Gastrocnemius medialis (tissue), 4 donors: Measurements from ENCODE around the gene KCNIP3. TPM values are rescaled to one million over a fixed set of nuclear protein-coding genes. Genes with fewer than 3 reads are reported as not detected.

Experiments used
- ATAC-seq, 2 donors: fragments of 150-250 bp; one replicate each; pipeline ENCODE4 v1.9.1; 2016
- DNase-seq, 2 donors: peaks; one replicate each; pipeline ENCODE4 v3.0.0-alpha.2; 2019
- H3K27ac ChIP-seq, 4 donors: fragments of 200-600 bp; sonication (generic); 1 replicate in 1 of 4; 2 replicates in 3 of 4; pipeline ENCODE4 v1.5.1; 2016 to 2018; ENCODE audit warnings: mild to moderate bottlenecking in 2 of 4, moderate library complexity in 1 of 4
- H3K27me3 ChIP-seq, 3 donors: fragments of 200-600 bp; sonication (generic) in 2 of 3; 1 replicate in 1 of 3; 2 replicates in 2 of 3; pipeline versions ENCODE4 v1.5.1 to v1.6.0; 2016 to 2019; ENCODE audit warnings: mild to moderate bottlenecking in 1 of 3, moderate library complexity in 1 of 3
- H3K36me3 ChIP-seq, 2 donors: fragments of 200-600 bp; sonication (generic) in 1 of 2; one replicate each; pipeline ENCODE4 v1.5.1; 2017 to 2018
- H3K4me1 ChIP-seq, 2 donors: fragments of 200-600 bp; sonication (generic) in 1 of 2; one replicate each; pipeline ENCODE4 v1.5.1; 2016 to 2017; ENCODE audit warnings: mild to moderate bottlenecking in 2 of 2
- H3K4me3 ChIP-seq, 4 donors: fragments of 200-600 bp; sonication (generic) in 3 of 4; 1 replicate in 1 of 4; 2 replicates in 3 of 4; pipeline ENCODE4 v1.5.1; 2016 to 2019; ENCODE audit warnings: mild to moderate bottlenecking in 2 of 4
- H3K9me3 ChIP-seq, 3 donors: fragments of 200-600 bp; sonication (generic) in 2 of 3; 1 replicate in 1 of 3; 2 replicates in 2 of 3; pipeline ENCODE4 v1.5.1; 2016 to 2019
- POLR2A ChIP-seq, 2 donors: fragments of 450-650 bp; IDR thresholded peaks; one replicate each; pipeline ENCODE4 v1.6.1; 2017; ENCODE audit warnings: antibody characterized with exemption in 2 of 2, mild to moderate bottlenecking in 2 of 2, moderate library complexity in 2 of 2
- in situ Hi-C, 4 donors: fragments of 200-750 bp; cut with MboI; loops; one replicate each; pipeline versions ENCODE4 v1.15.0 to v1.8.0; 2017; ENCODE audit warnings: low sequenced_read_pairs in 4 of 4
- intact Hi-C: fragments of 100-400 bp; cut with DNase I; formaldehyde crosslinking; loops from one replicate; pipeline ENCODE4 v1.15.1; 2023; ENCODE audit warnings: low total_unique reads
- total RNA-seq, 4 donors: library from RNA; depleted of rRNA; stranded (reverse); fragments of >200 nt; gene quantifications; one replicate each; pipeline versions ENCODE4 v1.1.0 to v1.2.3, GENCODE V29; 2016
- TF ChIP-seq, protein P1 (sequence below), 5 experiments: fragments of 450-650 bp in 3 of 5; fragments of 200-600 bp in 2 of 5; sonication (generic) in 2 of 5; IDR thresholded peaks in 4 of 5; conservative IDR thresholded peaks in 1 of 5; 1 replicate in 4 of 5; 2 replicates in 1 of 5; pipeline ENCODE4 v1.5.1; 2016 to 2019; ENCODE audit warnings: antibody characterized with exemption in 5 of 5, mild to moderate bottlenecking in 3 of 5, moderate library complexity in 3 of 5

Gene KCNIP3
- total RNA-seq, 4 donors from 2014 or later = 0.55 to 2.9 (median 1.0) TPM

DNA sequence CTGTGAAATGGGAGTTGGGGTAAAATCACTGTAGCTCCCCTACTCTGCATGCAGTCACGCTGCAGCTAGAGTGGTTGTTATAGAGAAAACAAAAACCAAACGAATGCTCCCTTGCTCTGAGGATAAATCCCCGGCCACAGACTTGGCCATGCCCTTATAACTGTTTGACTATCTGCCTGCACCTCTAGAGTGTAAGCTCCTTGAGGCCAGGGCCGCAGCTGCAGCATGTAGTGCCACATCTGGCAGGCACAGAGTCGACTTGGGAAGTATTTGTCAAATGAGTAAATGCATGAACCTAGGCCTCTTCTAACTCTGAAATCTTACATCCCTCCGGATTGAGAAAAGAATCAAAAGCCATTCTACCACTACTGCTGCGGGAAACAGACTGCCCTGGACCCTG, 35.9 kb downstream of the KCNIP3 start:
- in situ Hi-C loops = no loop called here
- intact Hi-C loops = no loop called here
- TF ChIP-seq, protein P1, sequence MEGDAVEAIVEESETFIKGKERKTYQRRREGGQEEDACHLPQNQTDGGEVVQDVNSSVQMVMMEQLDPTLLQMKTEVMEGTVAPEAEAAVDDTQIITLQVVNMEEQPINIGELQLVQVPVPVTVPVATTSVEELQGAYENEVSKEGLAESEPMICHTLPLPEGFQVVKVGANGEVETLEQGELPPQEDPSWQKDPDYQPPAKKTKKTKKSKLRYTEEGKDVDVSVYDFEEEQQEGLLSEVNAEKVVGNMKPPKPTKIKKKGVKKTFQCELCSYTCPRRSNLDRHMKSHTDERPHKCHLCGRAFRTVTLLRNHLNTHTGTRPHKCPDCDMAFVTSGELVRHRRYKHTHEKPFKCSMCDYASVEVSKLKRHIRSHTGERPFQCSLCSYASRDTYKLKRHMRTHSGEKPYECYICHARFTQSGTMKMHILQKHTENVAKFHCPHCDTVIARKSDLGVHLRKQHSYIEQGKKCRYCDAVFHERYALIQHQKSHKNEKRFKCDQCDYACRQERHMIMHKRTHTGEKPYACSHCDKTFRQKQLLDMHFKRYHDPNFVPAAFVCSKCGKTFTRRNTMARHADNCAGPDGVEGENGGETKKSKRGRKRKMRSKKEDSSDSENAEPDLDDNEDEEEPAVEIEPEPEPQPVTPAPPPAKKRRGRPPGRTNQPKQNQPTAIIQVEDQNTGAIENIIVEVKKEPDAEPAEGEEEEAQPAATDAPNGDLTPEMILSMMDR (IDR thresholded peaks at IDR 0.05 in 4 of 5, conservative IDR thresholded peaks at IDR 0.05 in 1 of 5) = no peak
- TF ChIP-seq POLR2A (IDR thresholded peaks at IDR 0.05) = no peak
- DNase-seq (no peak), ATAC-seq (no peak)
- H3K4me3 ChIP-seq = no peak overlapping the region
- no peak overlapping the region for H3K27ac ChIP-seq
- no peaks in the 10 kb centered on the region for H3K4me1 ChIP-seq
- H3K36me3 ChIP-seq = no peaks in the 10 kb centered on the region
- H3K27me3 ChIP-seq = no peaks in the 10 kb centered on the region
- H3K9me3 ChIP-seq = no peaks in the 10 kb centered on the region

DNA sequence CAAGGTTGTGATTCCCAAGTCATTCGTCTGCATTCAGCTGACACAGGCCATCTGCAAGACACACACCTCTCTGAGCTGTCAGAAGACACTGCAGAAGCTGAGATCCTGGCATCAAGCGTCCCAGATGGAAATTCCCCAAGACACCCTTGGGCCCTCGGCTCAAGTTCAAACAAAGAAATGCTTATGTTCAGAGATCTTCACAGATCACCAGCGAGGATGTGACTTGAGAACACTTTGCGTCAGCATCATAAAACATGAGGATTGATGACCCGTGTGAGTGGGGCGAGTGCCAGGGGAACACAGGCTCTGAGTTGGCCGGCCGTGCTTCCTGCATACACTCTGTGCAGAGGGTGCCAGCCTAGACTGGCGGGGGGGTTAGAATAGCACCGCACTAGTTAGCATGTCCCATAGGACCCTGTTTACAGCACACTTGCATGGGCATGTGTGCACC, 36.8 kb downstream of the KCNIP3 start:
- DNase-seq (peak in 1 of 2 donors; percentile 37), ATAC-seq (peak; percentile 42 to 53)
- H3K4me3 ChIP-seq = no peak overlapping the region
- no peaks in the 10 kb centered on the region for H3K9me3 ChIP-seq
- no peak for TF ChIP-seq POLR2A (IDR thresholded peaks at IDR 0.05)
- TF ChIP-seq, protein P1 (IDR thresholded peaks at IDR 0.05 in 4 of 5, conservative IDR thresholded peaks at IDR 0.05 in 1 of 5) = no peak
- intact Hi-C loops (no loop called here), in situ Hi-C loops (no loop called here)
- no peaks in the 10 kb centered on the region for H3K4me1 ChIP-seq
- H3K27ac ChIP-seq = no peak overlapping the region
- H3K36me3 ChIP-seq = no peaks in the 10 kb centered on the region
- no peaks in the 10 kb centered on the region for H3K27me3 ChIP-seq

DNA sequence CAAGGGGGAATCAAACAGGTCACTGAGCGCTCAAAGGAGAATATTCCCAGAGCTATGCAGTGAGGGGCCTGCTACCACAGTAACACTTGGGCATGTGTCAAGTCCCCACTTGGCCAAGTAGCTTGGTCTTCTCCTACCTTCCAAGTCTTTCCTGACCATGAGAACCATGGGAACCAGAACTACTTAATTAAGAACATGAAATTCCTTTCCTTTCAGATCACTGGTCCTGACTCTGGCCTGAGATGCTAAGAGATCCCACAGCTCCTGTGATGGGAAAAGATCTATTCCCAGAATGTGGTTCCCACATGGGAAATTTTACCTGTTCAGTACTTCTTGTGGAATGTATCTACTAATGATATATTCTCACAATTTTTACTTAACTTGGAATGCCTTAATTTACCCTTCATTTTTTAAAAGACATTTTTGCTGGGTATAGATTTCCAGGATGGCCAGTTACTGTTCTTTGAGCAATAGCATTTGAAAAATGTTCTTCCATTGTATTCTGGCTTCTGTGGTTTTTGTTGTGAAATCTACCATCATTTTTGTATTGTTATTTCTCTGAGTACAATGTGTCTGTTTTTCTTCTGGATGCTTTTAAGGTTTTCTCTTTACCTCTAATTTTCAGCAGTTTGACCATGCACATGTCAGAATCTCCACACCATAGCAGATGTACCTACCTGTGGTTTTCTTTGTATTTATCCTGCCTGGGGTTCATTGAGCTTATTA, 37.9 kb downstream of the KCNIP3 start:
- H3K36me3 ChIP-seq = no peaks in the 10 kb centered on the region
- in situ Hi-C loops (no loop called here), intact Hi-C loops (no loop called here)
- ATAC-seq = no peak
- TF ChIP-seq, protein P1 (IDR thresholded peaks at IDR 0.05 in 4 of 5, conservative IDR thresholded peaks at IDR 0.05 in 1 of 5) = no peak
- TF ChIP-seq POLR2A (IDR thresholded peaks at IDR 0.05) = no peak
- no peaks in the 10 kb centered on the region for H3K9me3 ChIP-seq
- H3K27me3 ChIP-seq = no peaks in the 10 kb centered on the region
- no peak for DNase-seq
- H3K27ac ChIP-seq = no peak overlapping the region
- no peaks in the 10 kb centered on the region for H3K4me1 ChIP-seq
- no peak overlapping the region for H3K4me3 ChIP-seq

DNA sequence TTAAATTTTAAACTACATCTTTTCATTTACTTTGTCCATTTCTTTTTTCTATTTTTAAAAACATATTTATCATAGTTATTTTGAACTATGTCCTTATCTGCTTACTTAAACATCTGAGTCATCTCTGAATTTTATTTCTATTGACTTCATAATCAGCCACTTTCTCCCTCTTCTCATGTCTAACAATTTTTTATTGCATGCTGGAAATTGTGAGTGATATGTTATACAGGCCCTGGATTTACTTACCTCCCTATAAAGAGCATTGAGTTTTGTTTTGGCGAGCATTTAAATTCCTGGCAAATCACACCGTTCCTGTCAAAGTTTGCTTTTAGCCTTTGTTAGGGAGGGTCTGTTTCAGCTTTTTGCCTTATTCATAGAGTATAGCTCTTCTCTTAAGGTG, 39.3 kb downstream of the KCNIP3 start:
- intact Hi-C loops (no loop called here), in situ Hi-C loops (no loop called here)
- DNase-seq (no peak), ATAC-seq (no peak)
- peaks cover 0 to 2% (median 0%) of the 10 kb centered on the region in 3 donors for H3K27me3 ChIP-seq
- no peak overlapping the region for H3K27ac ChIP-seq
- no peaks in the 10 kb centered on the region for H3K9me3 ChIP-seq
- TF ChIP-seq POLR2A (IDR thresholded peaks at IDR 0.05) = no peak
- H3K4me1 ChIP-seq = no peaks in the 10 kb centered on the region
- H3K4me3 ChIP-seq = no peak overlapping the region
- no peaks in the 10 kb centered on the region for H3K36me3 ChIP-seq

DNA sequence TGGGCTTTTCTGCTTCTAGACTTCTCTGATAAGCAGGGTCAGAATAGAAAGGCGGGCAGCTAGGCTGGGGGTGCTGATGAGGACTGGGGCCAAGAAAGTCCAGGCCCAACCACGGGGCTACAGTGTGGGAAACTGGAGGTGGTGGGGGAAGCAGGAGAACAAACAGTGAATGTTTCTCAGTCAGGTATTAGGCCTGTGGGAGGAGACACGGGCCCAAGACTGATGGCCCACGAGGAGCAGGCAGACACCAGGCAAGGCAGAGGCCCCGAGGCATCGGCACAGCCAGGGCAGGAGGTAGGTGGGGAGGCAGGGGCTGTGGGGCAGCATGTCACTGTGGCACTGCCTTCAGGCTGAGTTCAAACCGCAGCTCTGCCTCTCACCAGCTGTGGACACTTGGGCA, 40.7 kb downstream of the KCNIP3 start:
- H3K27me3 ChIP-seq = peaks cover 0 to 5% (median 0%) of the 10 kb centered on the region in 3 donors
- no peaks in the 10 kb centered on the region for H3K9me3 ChIP-seq
- H3K36me3 ChIP-seq = no peaks in the 10 kb centered on the region
- no peak overlapping the region for H3K27ac ChIP-seq
- in situ Hi-C loops = no loop called here
- ATAC-seq (no peak), DNase-seq (no peak)
- no peak overlapping the region for H3K4me3 ChIP-seq
- no peak for TF ChIP-seq POLR2A (IDR thresholded peaks at IDR 0.05)
- TF ChIP-seq, protein P1 (IDR thresholded peaks at IDR 0.05 in 4 of 5, conservative IDR thresholded peaks at IDR 0.05 in 1 of 5) = no peak
- intact Hi-C loops = no loop called here
- H3K4me1 ChIP-seq = no peaks in the 10 kb centered on the region
